Thyroid gland (tissue), 4 donors: ENCODE data around the gene MRC1. TPM values are rescaled to one million over a fixed set of nuclear protein-coding genes. Genes with fewer than 3 reads are reported as not detected.

Experiments used
- DNase-seq, 2 donors: peaks; one replicate each; pipeline ENCODE4 v3.0.0-alpha.2; 2019
- H3K27ac ChIP-seq, 3 donors: fragments of 200-600 bp; sonication (generic); 1 replicate in 2 of 3; 2 replicates in 1 of 3; pipeline ENCODE4 v1.5.1; 2016 to 2019; ENCODE audit warnings: mild to moderate bottlenecking in 1 of 3, moderate library complexity in 1 of 3
- H3K27me3 ChIP-seq: fragments of 200-600 bp; sonication (generic); one replicate; pipeline ENCODE4 v1.5.1; 2019
- H3K36me3 ChIP-seq, 2 donors: fragments of 200-600 bp; sonication (generic); one replicate each; pipeline ENCODE4 v1.5.1; 2016 to 2019
- H3K4me1 ChIP-seq, 2 donors: fragments of 200-600 bp; sonication (generic); one replicate each; pipeline ENCODE4 v1.5.1; 2017 to 2019
- H3K4me3 ChIP-seq, 3 donors: fragments of 200-600 bp; sonication (generic); replicated peaks in 1 of 3; 1 replicate in 2 of 3; 2 replicates in 1 of 3; pipeline ENCODE4 v1.5.1; 2016; ENCODE audit warnings: mild to moderate bottlenecking in 1 of 3
- H3K9me3 ChIP-seq: fragments of 200-600 bp; sonication (generic); one replicate; pipeline ENCODE4 v1.5.1; 2017
- CTCF ChIP-seq, 6 experiments: fragments of 200-600 bp in 3 of 6; fragments of 450-650 bp in 3 of 6; sonication (generic) in 3 of 6; IDR thresholded peaks; one replicate each; pipeline ENCODE4 v1.5.1; 2016 to 2019; ENCODE audit warnings: antibody characterized with exemption in 6 of 6, mild to moderate bottlenecking in 2 of 6, inconsistent platforms in 1 of 6, moderate library complexity in 1 of 6
- POLR2A ChIP-seq, 2 donors: fragments of 450-650 bp; IDR thresholded peaks; one replicate each; pipeline ENCODE4 v1.6.1; 2017; ENCODE audit warnings: antibody characterized with exemption in 2 of 2, mild to moderate bottlenecking in 2 of 2, moderate library complexity in 1 of 2
- WGBS, 2 donors: methylation state at CpG; one replicate each; pipeline ENCODE4 v1.1.5; 2017; 5-methylcytosine and 5-hydroxymethylcytosine counted together
- intact Hi-C: fragments of 100-400 bp; cut with DNase I; formaldehyde crosslinking; loops from one replicate; pipeline ENCODE4 v1.15.1; 2023
- total RNA-seq, 4 donors: library from RNA; depleted of rRNA; stranded (reverse); fragments of >200 nt; gene quantifications; one replicate each; pipeline ENCODE4 v1.2.3, GENCODE V29; 2016

Gene MRC1
- total RNA-seq, 4 donors from 2014 or later = 11.8 to 73.4 (median 36.8) TPM

DNA sequence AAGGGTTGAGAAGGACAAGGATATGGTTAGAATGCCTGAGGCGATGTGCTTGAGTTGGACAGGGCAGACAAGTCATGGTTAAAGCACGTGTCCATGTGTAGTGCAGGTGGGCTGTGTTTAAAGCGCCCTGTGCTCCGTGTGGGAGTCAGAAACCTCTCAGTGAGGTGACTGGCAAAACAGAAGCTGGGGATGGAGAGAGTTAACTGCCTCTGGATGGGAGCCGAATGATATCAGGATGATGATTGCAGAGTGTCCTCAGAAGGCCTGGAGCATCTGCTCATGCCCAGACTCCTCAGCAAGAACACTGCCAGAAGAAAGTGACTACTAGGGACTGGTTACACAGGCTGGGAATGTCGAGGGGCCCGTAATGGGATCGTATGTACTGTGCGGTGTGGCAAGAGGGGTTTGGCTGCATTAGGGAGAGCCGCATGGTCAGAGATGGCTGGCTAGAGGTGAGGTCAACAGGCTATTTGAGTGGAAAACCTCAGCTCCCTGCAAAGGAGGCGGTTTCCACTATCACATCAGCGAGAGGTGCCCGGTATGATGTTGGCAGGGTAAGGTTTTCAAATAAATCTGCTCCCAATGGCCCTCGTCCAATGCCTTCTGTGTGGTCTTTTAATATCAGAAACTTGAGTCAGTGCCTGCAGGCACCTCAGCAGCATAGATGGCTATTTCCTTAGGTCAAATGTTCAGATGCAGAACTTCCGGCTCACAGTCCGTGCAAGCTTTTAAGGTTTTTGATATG is 26.1 kb upstream of the MRC1 start:
- Histone ChIP-seq H3K9me3 (no peaks in the 10 kb centered on the region), H3K27ac (peak overlapping the region in 1 of 3 donors; percentile 8), H3K36me3 (no peaks in the 10 kb centered on the region), H3K27me3 (no peaks in the 10 kb centered on the region), H3K4me1 (no peaks in the 10 kb centered on the region), H3K4me3 (no peak overlapping the region)
- intact Hi-C loops = no loop called here
- TF ChIP-seq POLR2A (IDR thresholded peaks at IDR 0.05) = no peak
- TF ChIP-seq CTCF (IDR thresholded peaks at IDR 0.05) = no peak
- 64 to 79% methylated on average over 16 of the region's 16 CpGs for WGBS, 2 donors
- peak in 1 of 2 donors; percentile 3 for DNase-seq

- 74 to 83% methylated on average over 1 of the region's 1 CpG for WGBS, 2 donors
- H3K9me3 ChIP-seq = no peaks in the 10 kb centered on the region
- TF ChIP-seq POLR2A (IDR thresholded peaks at IDR 0.05) (no peak), CTCF (IDR thresholded peaks at IDR 0.05) (no peak)
- DNase-seq = no peak
- H3K4me1 ChIP-seq = no peaks in the 10 kb centered on the region
- intact Hi-C loops = no loop called here
- no peaks in the 10 kb centered on the region for H3K36me3 ChIP-seq
- no peak overlapping the region for H3K27ac ChIP-seq
- no peaks in the 10 kb centered on the region for H3K27me3 ChIP-seq
- no peak overlapping the region for H3K4me3 ChIP-seq
Observed at GRCh38 chr10:17783751-17784150, 25.4 kb upstream of the MRC1 start.

GRCh38 chr10:17784688-17785087 is 24.5 kb upstream of the MRC1 start:
- no peaks in the 10 kb centered on the region for H3K36me3 ChIP-seq
- no peak overlapping the region for H3K27ac ChIP-seq
- no peaks in the 10 kb centered on the region for H3K4me1 ChIP-seq
- DNase-seq = no peak
- no peak overlapping the region for H3K4me3 ChIP-seq
- H3K9me3 ChIP-seq = no peaks in the 10 kb centered on the region
- intact Hi-C loops = no loop called here
- H3K27me3 ChIP-seq = no peaks in the 10 kb centered on the region
- 81 to 83% methylated on average over 3 of the region's 3 CpGs for WGBS, 2 donors
- TF ChIP-seq CTCF (IDR thresholded peaks at IDR 0.05) (no peak), POLR2A (IDR thresholded peaks at IDR 0.05) (no peak)

GRCh38 chr10:17785276-17785930 is 23.7 kb upstream of the MRC1 start:
- Histone ChIP-seq H3K4me3 (no peak overlapping the region), H3K9me3 (no peaks in the 10 kb centered on the region), H3K27ac (no peak overlapping the region), H3K4me1 (no peaks in the 10 kb centered on the region), H3K27me3 (no peaks in the 10 kb centered on the region), H3K36me3 (no peaks in the 10 kb centered on the region)
- no peak for TF ChIP-seq CTCF (IDR thresholded peaks at IDR 0.05)
- TF ChIP-seq POLR2A (IDR thresholded peaks at IDR 0.05) = no peak
- 84 to 91% methylated on average over 5 of the region's 5 CpGs for WGBS, 2 donors
- peak in 1 of 2 donors; percentile 4 for DNase-seq
- intact Hi-C loops = no loop called here
